HG02588 (cell line): ENCODE measurements around the gene BTD.
A peak's percentile ranks its signal among the peaks of the same experiment; 100 is the strongest.

Source experiments
- ATAC-seq: cut with Tn5 transposase; IDR thresholded peaks from one replicate; pipeline ENCODE4 v1.9.1; 2021; ENCODE audit warnings: mild to moderate bottlenecking, moderate library complexity; ENCODE audit not compliant: unreplicated experiment

Gene BTD

GRCh38 chr3:15634671-15635070, 33.1 kb downstream of the BTD start:
- no peak for ATAC-seq

DNA sequence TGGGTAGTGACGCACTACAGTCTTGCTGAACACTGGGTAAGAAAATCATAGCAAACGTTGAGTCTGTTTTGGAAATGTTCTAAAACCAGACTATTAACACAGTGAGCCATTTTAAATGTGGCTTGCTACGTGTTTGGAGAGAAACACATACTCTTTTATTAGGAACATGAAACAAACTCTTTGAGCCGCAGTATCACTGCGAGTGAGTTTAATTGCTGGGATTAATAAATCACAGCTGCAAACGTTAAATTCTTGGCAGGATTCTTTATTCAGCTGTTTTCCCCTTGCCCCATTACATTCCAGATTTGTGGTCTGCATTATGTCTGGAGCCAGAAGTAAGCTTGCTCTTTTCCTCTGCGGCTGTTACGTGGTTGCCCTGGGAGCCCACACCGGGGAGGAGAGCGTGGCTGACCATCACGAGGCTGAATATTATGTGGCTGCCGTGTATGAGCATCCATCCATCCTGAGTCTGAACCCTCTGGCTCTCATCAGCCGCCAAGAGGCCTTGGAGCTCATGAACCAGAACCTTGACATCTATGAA, 33.6 kb downstream of the BTD start:
- no peak for ATAC-seq

DNA sequence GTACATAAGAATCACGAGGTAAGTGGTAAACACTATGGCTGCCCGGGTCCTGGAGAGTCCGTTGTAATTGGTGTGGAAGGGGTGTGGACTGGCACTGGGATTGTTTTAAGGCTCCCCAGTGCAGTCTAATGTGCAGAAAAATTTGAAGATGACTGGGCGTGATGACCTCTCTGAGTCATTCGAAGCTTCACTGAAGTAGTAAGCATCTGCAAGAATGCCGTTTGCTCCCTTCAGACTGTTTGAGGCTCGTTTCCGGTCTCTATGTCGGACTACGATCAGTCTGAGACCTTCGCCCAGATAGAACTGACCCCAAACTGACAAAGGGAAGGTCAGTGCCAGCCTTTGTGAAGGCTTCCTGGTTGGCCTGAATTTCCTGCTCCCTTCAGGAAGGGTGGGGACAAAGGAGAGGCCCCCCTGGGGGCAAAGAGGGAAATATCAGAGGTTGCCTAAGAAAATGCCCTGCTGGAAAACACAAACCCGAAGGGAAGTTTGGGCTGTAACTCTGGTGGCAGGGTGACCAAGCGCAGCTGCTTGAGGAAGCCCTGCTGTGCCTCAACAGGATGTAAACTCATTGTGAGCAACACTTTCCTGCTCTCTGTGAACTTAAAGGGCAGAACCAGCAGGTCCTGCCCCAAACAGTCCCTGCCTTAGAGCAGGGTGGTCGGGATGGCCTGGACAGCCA, 34.6 kb downstream of the BTD start:
- ATAC-seq = peak; percentile 53

DNA sequence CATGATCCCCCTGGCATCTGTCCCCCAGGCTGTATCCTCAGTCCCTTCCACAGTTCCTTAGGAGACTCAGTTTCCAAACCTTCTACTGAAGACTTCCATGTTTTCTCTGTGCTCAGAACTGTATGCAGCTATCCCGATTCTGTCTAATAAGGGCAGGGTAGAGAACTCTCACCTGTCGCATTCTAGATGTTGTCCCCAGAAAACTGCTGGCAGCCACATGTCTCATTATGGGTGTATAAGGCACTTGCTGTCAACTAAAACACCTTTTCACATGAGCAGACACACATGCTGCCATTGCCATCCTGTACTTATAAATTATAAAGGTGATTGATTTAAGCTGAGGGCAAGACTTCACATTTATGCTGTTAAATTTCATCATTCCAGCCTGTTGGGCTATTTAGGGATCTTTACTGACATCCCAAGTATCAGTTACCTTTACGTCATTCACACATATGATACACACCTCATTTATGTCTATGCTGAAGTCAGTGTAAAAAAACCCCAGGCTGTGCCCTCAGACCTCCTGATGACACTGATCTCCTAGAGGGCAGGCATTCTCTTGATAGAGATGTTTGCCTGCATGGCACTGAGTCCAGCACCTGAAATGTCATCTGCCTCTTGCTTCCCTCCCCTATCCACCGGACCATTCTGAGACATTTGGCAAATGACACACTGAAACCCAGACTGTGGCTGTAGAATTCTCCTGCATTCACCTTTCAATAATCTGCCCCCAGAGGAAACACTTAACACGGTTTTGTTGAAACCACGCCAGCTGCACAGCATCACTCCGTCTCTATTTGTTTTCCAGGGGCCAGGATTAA, 35.8 kb downstream of the BTD start:
- ATAC-seq = no peak

- ATAC-seq = no peak
These were observed 36.8 kb downstream of the BTD start for GRCh38 chr3:15638193-15638890.

DNA sequence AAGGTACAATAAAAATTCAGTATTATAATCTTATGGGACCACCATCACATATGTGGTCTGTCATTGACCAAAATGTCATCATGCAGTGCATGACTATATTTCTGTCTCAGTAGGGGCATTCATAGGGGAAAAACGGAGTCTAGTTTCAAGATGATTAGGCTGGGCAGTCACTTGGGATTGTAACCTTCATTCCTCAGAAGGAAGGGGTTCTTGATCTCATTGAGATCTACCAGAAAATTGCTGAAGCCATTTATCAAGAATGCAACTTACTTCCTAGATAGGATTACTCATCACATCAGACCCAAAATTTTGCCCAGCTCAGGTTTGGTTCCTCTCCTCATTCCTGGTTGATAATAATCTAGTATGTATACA, 37.3 kb downstream of the BTD start:
- ATAC-seq = peak; percentile 31

- no peak for ATAC-seq
These were observed 43.7 kb downstream of the BTD start for GRCh38 chr3:15645246-15645645.

GRCh38 chr3:15645740-15646501, 44.4 kb downstream of the BTD start:
- no peak for ATAC-seq

GRCh38 chr3:15646851-15647511, 45.4 kb downstream of the BTD start:
- ATAC-seq = peak; percentile 27

GRCh38 chr3:15647611-15648167, 46.1 kb downstream of the BTD start:
- peak; percentile 93 for ATAC-seq

GRCh38 chr3:15649341-15649740, 47.8 kb downstream of the BTD start:
- ATAC-seq = no peak

DNA sequence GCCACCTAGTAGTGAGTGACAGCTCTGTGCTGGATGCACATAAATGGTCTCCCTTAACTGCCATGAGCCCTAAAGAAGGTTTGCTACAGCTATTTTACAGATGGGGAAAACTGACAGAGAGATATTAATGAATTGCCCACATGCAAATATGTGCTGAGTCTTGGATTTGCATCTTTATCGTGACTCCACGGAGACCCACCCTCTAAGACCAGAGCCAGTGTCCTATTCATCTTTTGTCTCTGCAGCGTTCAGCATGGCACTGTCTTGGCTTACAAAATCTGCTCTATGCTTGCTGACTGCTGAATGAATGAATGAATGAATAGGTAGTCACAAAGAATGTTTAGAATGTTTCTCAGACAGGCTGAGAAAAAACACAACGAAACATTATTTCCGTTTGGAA, 48.3 kb downstream of the BTD start:
- no peak for ATAC-seq

DNA sequence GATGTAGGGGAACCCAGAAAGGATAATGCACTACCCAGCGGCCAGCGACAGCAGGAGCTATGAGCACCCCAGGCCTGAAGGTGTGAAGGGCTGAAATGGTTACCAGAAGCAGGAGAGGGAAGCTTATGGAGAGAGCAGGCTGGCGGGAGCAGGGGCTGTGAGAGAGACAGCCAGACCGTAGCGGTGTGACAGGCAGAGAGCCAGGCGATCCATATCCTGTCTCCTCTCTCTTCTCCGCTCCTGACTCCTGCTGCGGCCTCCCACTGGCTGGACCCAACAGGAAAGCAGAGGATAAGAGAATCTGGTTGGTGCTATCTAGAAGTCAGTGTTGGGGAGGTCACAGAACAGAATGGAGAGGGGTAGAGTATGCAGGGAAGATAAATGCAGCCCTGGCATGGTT, 49.9 kb downstream of the BTD start:
- no peak for ATAC-seq

DNA sequence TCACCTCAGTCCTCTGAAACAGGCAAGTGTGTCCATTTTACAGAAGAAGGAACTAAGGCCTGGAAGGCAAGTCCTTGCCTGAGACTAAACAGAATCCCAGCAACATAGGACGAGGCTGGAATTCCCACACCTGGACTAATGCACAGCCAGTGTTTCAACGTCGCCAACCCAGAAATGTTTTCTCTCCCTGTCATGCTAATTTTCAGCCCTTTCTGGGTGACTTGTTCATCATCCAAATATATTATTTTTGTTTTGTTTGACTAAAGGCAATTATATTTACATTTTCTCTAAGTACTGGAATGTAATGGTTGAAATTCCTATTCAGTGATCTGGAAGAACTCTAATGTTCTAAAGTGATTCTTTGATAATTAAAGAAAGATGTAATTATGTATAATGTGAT, 51.8 kb downstream of the BTD start:
- ATAC-seq = no peak

GRCh38 chr3:15654127-15654526, 52.6 kb downstream of the BTD start:
- no peak for ATAC-seq

DNA sequence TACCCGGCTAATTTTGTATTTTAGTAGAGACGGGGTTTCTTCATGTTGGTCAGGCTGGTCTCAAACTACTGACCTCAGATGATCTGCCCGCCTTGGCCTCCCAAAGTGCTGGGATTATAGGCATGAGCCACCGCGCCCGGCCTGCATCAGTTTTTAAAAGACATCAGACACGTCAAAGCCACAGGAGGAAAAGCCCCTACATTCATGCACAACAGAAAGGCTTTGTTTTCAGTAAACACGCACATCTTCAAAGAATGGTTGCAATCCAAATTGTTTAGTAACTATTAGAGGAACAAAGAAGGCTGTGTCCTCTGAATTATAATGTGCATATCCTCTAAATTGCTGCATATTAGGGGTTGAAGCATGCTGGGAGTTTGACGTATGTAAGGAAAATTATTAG, 53.3 kb downstream of the BTD start:
- ATAC-seq = no peak

DNA sequence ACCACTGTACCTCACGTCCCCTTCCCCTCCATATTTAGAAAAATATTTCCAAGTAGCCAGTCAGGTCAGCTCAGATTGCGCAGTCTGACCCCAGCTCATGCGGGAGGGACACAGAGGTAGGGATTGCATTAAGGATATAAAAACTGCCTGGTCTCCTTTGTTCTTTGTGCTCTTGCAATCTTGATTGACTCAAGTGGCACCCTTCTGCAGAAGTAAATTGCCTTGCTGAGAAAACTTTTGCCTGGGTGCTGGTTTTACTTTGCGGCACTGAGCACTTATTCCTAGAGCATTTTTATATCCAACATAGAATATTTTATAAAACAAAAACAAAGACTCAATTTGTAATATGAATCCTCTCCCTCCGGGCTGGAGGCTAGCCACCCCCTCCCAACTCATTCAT, 54.8 kb downstream of the BTD start:
- no peak for ATAC-seq

GRCh38 chr3:15657016-15657415, 55.5 kb downstream of the BTD start:
- ATAC-seq = no peak

DNA sequence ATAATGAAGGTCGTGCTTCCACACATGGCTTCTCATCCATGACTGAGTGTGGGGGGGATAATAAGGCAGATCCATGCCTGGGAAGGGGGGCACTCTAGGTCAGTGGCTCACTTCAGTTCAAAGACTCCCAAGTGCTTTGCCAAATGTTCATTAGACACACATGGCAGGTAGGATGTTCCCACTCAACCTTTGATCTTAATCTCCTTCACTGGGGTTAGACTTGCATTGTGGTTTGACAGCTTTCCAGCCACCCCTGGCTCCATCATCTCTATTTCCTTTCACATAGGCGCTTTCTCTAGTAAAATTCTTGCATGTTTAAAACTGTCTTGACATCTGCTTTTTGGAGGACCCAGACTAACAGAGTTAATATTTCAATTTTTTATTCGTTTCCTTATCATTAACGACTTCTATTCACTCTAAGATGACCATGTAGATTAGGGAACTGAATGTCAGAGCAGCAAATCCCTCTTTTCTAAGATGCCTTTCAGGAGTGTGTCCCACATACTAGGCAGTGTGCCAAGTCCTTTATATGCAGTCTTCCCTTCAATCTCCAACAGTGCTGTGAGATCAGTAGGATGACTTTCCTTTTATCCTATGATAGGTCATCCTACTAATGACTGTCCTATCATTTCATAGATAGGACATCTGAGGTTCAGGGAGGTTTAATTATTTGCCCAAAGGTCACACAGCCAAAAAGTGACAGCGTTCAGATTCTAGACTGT, 57.9 kb downstream of the BTD start:
- ATAC-seq = no peak
